NCI-H1930 (cell line): ENCODE results near the gene MPRIP.

Experiments
- DNase-seq, 2 experiments: peaks; one replicate each; lab custom pipeline; 2025; lab: John Stamatoyannopoulos, UW

Gene MPRIP

GRCh38 chr17:17029938-17030337, 12.3 kb upstream of the MPRIP start:
- DNase-seq: no peak

DNA sequence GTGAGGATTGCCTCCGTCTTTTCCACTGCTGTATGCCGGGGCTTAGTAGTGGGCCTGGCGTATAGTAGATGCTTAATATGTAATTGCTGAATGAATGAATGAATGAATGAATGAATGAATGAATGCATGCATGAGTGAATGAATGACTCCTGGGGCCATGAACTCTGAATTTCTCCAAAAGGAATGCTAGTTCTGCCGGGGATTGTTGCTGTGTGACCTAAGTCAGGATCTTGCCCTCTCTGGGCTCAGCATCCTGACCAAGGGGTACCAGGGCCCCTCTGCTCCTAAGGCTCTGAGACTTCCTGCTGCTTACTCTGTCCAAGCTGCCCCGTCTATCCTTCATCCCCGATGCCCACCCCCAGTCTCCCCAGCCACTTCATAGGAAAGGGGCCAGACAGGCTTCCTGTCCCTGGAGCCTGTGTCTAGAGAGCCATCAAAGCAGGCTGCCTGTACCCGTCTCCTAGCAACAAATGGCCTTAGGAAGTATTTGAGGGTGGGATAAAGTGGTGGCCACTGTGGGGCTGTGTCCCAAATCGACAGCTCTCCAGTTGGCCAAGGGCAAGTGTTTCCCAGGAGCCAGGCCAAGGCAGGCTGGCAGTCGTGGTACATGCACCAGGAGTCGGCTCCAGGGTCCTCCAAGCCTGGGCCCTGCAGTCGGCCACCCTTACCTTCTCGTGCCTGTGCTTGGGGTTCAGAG, 11.6 kb upstream of the MPRIP start:
- DNase-seq: no peak

DNA sequence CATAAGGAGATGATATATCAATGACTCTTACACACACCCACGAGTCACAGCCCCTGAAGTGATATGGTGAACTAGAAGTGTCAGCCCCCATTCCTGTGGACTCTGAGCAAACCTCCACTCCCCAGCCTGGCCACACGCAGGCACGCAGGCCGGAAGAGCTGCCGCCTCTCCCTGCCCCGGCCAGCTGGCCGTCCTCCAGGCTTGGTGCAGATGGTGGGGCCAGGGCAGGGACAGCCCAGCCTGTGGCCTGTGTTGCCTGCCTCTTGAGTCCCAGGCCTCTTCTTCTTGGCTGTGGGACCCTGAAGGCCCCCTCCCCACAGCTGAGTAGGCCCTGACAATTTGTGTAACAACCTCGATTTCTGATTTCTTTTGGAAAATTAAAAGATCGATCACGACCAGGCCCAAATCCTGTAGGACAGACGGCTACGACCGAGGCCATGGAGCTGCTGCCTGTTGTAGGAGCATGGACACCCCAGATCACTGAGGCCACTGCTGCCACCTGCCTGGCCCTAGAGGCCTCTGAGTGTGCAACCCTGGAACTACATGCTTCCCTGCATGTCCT, 10.0 kb upstream of the MPRIP start:
- DNase-seq: no peak

DNA sequence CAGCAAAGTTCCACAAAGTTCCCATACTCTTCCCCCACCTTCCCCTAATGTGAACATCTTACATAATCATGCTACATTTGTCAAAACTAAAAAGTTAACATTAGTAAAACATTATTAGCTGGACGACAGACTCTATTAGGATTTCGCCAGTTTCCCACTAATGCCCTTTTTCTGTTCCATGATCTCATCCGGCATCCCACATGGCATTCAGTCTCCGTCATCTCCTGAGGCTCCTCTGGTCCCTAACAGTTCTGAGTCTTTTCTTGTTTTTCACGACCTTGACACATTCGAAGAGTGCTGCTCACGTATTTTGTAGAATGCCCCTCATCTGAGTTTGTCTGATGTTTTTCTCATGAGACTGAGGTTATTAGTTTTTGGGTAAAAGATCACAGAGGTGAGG, 8.8 kb upstream of the MPRIP start:
- DNase-seq: no peak

- DNase-seq: no peak
Measured at GRCh38 chr17:17034026-17034425, 8.2 kb upstream of the MPRIP start.

DNA sequence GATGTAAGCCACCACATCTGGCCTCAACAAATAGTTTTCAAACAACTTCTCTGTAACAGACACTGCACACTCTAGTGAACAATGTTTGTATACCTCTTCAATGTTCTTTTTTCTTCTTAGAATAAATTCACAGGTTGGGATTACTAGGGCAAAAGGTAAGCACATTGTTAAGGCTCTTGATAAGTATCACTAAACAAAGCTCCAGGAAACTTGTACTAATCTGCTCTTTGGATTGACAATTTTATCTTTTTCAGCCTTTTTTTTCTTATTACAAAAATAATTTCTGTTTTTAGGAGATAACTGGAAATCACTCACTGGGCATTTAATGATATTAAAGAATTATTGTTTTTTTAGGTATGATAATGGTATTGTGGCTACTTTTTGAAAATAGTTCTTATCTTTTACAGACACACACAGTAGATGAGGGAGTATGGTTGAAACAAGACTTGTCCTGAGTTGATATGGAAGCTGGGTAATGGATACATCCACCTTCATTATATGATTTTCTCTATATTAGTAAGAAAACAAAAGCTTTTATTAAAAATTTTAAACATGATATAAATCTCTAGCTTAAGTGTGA, 7.7 kb upstream of the MPRIP start:
- DNase-seq: no peak

- no peak for DNase-seq
Measured at GRCh38 chr17:17035490-17035889, 6.8 kb upstream of the MPRIP start.

DNA sequence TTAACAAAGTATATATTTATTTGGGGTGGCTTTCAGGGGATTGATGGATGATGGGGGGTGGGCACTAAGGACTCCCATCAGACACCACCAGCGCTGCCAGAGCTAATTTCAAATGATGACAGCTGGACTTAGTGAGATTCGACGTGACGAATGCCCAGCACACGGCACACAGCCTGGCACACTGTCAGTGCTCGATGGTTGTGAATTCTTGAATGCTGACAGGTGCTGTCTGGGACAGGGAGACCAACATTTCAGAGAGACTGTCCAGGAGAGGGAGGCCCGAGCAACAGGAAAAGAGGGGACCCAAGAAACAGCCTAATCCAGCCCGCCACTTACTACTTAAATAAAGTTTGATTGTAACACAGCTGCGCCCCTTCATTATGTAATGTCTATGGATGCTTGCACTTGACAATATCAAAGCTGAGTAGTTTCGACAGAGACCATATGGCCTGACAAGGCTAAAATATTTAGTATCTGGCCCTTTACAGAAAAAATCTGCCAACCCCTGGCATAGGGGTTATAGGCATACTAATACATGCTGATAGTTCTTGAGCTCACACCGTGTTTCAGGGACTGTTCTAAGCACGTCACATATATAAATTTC, 6.2 kb upstream of the MPRIP start:
- no peak for DNase-seq

GRCh38 chr17:17036524-17036998, 5.7 kb upstream of the MPRIP start:
- DNase-seq: no peak

GRCh38 chr17:17039911-17040310, 2.3 kb upstream of the MPRIP start:
- no peak for DNase-seq

GRCh38 chr17:17041018-17041521, 1.2 kb upstream of the MPRIP start:
- no peak for DNase-seq

DNA sequence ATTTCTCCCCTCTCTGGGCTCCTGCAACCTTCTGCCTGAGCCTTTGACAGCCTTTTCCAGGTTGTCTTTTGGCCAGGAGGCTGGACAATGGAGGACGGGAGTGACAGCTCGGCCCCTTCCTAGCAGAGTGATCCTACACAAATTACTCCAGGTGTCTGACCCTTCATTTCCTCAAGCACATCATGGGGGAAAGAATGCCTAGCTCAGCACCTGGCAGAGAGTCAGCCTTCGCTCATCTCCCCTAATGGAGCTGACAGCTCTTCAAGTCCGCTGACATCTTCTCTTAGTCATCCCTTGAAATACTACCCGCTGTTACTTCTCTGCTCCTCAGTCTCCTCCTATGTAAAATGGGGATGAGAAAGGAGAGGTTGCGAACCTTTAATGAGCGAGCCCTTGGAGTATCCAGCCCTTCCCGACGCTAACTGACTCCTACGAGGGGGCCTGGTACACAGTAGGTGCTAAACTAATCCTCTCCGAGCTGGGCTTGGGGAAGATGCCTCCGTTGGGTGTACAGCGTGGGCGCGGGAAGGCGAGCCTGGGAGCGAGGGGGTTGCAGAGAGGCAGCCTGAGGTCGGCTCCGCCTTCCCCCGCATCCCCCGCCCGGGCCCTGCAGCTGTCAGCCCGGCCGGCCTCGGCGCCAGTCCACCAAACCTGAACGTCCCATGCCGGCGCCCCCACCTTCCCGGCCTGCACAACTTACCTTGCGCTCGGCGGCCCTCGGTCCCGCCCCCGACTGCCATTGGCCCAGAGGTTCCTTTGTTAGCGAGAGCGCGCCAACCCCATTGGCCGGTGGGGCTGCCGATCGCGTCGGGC, 480 bp upstream of the MPRIP start:
- DNase-seq: peak; percentile 88 to 93

- DNase-seq: no peak
Measured at GRCh38 chr17:17042851-17043460, 699 bp downstream of the MPRIP start.

- no peak for DNase-seq
Measured at GRCh38 chr17:17043461-17044271, 1.4 kb downstream of the MPRIP start.

GRCh38 chr17:17044846-17045561, 2.7 kb downstream of the MPRIP start:
- no peak for DNase-seq

- no peak for DNase-seq
Measured at GRCh38 chr17:17048106-17048505, 5.8 kb downstream of the MPRIP start.

GRCh38 chr17:17050346-17051345, 8.4 kb downstream of the MPRIP start:
- no peak for DNase-seq

DNA sequence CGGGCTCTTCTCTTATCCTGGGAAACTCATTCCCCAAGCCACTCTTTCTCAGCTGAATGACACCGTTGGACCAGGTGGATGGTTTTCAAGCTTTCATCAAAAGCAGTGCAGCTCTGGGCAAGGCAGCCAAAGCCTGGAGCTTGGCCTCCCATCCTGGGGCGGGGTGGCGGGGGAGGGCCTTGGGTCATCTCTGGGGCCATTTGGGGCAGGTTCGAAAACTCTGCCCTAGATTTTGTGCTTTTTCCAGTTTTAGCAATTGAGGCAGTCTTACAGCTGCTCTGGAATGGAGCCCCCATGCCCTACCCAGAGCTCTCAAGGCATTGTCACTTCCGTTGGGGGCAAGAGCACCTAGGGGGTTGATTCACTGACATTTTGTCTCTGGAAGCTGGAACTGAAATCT, 9.1 kb downstream of the MPRIP start:
- no peak for DNase-seq
